ENCODE data around the gene ARCN1.

DNA sequence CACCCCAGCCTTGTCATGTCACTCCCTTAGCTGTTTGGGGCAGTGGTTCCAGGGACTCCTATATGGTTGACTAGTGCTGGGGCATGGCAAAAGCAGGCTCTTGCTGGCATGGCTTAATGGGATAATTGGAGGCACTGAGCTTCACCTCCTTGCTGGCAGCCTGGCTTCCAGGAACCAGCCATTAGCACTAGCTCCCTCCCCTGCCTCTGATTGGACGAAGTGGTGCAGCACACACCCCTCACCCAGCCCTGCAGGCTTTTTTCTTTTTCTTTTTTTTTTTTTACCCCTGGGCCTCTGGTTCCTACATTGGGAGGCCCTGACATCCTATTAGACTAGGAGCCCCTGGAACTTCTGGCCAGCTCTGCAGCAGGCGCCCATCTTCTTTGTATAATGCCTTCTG, 53.8 kb downstream of the ARCN1 start:
- no peak for TF ChIP-seq CTCF (IDR thresholded peaks at IDR 0.05)
- TF ChIP-seq POLR2A (IDR thresholded peaks at IDR 0.05), result no peak
